Neural progenitor cell (in vitro differentiated cells): ENCODE measurements around the gene BCORL1.

Source experiments
- CTCF ChIP-seq: fragments of 200-600 bp; sonication (generic); IDR thresholded peaks from 2 replicates; pipeline ENCODE4 v1.5.1; 2017; ENCODE audit warnings: antibody characterized with exemption, mild to moderate bottlenecking
- EZH2 ChIP-seq: fragments of 200-600 bp; sonication (generic); IDR thresholded peaks from 2 replicates; pipeline ENCODE4 v1.6.1; 2017; ENCODE audit warnings: antibody characterized with exemption, mild to moderate bottlenecking, moderate library complexity

DNA sequence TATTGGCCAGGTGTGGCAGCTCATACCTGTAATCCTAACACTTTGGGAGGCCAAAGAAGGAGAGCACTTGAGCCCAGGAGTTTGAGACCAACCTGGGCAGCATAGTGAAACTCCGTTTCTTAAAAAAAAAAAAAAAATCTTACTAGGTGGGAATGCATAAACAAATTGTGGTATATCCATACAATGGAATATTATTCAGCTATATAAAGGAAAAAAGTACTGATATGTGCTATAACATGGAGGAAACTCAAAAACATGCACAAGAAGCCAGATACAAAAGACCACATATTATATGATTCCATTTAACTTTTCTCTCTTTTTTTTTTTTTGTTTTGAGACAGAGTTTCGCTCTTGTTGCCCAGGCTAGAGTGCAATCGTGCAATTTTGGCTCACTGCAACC is 13.5 kb upstream of the BCORL1 start:
- no peak for TF ChIP-seq CTCF
- TF ChIP-seq EZH2, result no peak
